HUES6 (cell line): ENCODE results near the gene FEM1C.

Experiments used
- H3K27ac ChIP-seq: 2 replicates; pipeline ENCODE4 v1.7.0; 2013; ENCODE audit warnings: low read depth, mild to moderate bottlenecking, low read length, inconsistent platforms
- H3K27me3 ChIP-seq: 2 replicates; pipeline ENCODE4 v1.6.1; 2013; ENCODE audit warnings: low read length; ENCODE audit not compliant: control insufficient read depth, insufficient read depth
- H3K36me3 ChIP-seq: 2 replicates; pipeline ENCODE4 v1.6.1; 2013; ENCODE audit warnings: low read length; ENCODE audit not compliant: control insufficient read depth, insufficient read depth
- H3K4me1 ChIP-seq: 2 replicates; pipeline ENCODE4 v1.6.1; 2013; ENCODE audit warnings: low read length; ENCODE audit not compliant: control insufficient read depth, insufficient read depth
- H3K4me3 ChIP-seq: 2 replicates; pipeline ENCODE4 v1.5.1; 2013; ENCODE audit warnings: low read depth, low read length
- H3K9ac ChIP-seq: one replicate; pipeline ENCODE4 v1.6.1; 2013; ENCODE audit warnings: mild to moderate bottlenecking, low read length
- H3K9me3 ChIP-seq: 2 replicates; pipeline ENCODE4 v1.6.1; 2013; ENCODE audit warnings: low read depth, low read length; ENCODE audit not compliant: control insufficient read depth, insufficient read depth

The FEM1C gene

GRCh38 chr5:115578657-115579056, 34.1 kb upstream of the FEM1C start:
- no peak overlapping the region for H3K9ac ChIP-seq
- H3K27me3 ChIP-seq, result no peaks in the 10 kb centered on the region
- H3K4me1 ChIP-seq, result peaks cover 6% of the 10 kb centered on the region; the same call in 1 of the 2 replicates
- no peaks in the 10 kb centered on the region for H3K36me3 ChIP-seq
- no peak overlapping the region for H3K4me3 ChIP-seq
- H3K27ac ChIP-seq, result no peak overlapping the region
- no peaks in the 10 kb centered on the region for H3K9me3 ChIP-seq

GRCh38 chr5:115577741-115578140, 33.2 kb upstream of the FEM1C start:
- H3K4me3 ChIP-seq, result no peak overlapping the region
- no peaks in the 10 kb centered on the region for H3K27me3 ChIP-seq
- H3K9me3 ChIP-seq, result no peaks in the 10 kb centered on the region
- no peaks in the 10 kb centered on the region for H3K36me3 ChIP-seq
- H3K4me1 ChIP-seq, result 0 out of 2 replicates have a peak, but pooled peaks cover 2% of the 10 kb centered on the region
- H3K27ac ChIP-seq, result no peak overlapping the region
- H3K9ac ChIP-seq, result no peak overlapping the region

GRCh38 chr5:115577329-115577728, 32.8 kb upstream of the FEM1C start:
- Histone ChIP-seq H3K36me3 (no peaks in the 10 kb centered on the region), H3K4me3 (no peak overlapping the region), H3K9ac (no peak overlapping the region), H3K4me1 (0 out of 2 replicates have a peak, but pooled peaks cover 2% of the 10 kb centered on the region), H3K27ac (no peak overlapping the region), H3K9me3 (no peaks in the 10 kb centered on the region), H3K27me3 (no peaks in the 10 kb centered on the region)

DNA sequence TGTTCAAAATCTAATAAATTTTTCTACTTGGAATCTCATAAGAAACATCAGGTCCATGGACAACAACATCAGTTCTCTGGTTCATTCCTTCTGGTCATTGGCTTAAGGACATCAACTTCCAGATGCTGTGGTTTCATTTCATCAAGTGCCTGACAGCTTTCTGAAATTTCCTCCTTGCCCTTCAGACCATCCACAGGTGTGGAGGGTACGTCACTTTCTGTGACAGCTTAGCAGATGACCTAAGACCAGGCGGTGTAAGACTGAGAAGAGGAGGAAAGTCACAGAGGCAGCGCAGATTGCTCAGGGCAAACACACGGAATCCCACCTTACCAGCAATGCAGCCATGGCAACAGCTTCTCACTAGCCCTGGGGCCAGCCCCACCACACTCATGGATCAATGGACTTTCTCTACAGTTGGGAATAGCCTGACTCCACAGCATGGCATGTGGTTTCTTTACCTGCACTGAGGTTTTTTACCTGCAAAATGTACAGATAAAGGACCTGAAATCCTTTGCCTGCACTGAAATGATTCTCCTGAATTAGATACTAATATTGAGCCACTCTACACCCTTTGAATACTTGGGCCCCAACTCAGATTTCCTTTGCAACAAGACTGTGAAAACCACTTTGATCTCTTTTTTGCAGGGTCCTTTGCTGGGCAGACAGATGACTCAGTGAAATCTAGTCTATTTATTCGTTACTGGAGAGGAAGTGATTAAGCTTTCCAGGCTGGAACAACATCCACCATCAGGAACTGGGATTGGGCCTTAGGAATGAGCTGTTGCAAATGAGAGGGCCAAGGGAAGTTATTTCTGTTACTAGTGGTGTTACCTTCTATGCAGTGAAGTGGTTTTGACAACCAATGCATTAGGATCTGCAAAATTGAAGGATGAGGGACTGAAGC, 30.8 kb upstream of the FEM1C start:
- no peaks in the 10 kb centered on the region for H3K9me3 ChIP-seq
- no peak overlapping the region for H3K27ac ChIP-seq
- no peaks in the 10 kb centered on the region for H3K36me3 ChIP-seq
- H3K4me3 ChIP-seq, result no peak overlapping the region
- H3K4me1 ChIP-seq, result 0 out of 2 replicates have a peak, but pooled peaks cover 2% of the 10 kb centered on the region
- H3K27me3 ChIP-seq, result no peaks in the 10 kb centered on the region
- no peak overlapping the region for H3K9ac ChIP-seq

DNA sequence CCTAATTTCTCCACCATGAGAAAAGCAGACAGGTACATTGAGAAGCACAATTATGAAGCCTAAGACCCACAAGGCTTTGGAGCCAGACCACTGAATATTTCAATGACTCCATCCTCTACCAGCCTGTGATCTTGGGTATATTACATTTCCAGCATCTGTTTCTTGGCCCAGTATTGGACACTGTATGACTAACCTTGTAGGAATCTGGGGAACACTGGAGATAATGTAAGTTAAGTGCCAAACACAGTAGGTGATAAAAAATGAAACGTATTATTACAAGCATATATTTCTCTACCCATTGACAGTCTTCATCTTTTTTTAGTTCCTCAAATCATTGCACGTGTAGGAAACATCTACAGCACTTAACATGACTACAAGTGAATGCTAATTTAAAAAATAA, 28.6 kb upstream of the FEM1C start:
- 0 out of 2 replicates have a peak, but pooled peaks cover 2% of the 10 kb centered on the region for H3K4me1 ChIP-seq
- no peak overlapping the region for H3K27ac ChIP-seq
- no peaks in the 10 kb centered on the region for H3K27me3 ChIP-seq
- no peaks in the 10 kb centered on the region for H3K36me3 ChIP-seq
- no peak overlapping the region for H3K9ac ChIP-seq
- no peaks in the 10 kb centered on the region for H3K9me3 ChIP-seq
- H3K4me3 ChIP-seq, result no peak overlapping the region

DNA sequence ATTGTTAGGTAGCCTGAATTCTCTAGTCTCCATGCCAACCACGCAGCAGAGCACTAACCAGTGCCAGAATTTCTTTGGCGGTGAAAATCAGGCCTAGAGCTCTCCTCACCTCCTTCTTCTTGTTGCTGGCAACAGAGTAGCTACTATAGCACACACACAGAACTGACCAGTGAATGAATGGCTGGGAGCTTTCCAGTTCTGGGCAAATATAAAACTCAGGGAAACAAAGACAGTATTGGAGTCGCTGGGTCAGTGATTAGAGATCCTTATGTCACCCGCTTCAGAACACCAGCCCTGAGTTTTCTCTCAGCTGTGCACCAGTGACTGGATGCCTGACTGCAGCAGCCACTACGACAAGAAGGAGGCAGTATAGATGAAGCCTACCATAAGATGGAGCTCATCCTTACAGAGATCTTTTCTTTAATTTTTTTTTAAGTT, 26.9 kb upstream of the FEM1C start:
- Histone ChIP-seq H3K4me1 (0 out of 2 replicates have a peak, but pooled peaks cover 2% of the 10 kb centered on the region), H3K4me3 (no peak overlapping the region), H3K9me3 (no peaks in the 10 kb centered on the region), H3K36me3 (no peaks in the 10 kb centered on the region), H3K9ac (no peak overlapping the region), H3K27ac (no peak overlapping the region), H3K27me3 (no peaks in the 10 kb centered on the region)

DNA sequence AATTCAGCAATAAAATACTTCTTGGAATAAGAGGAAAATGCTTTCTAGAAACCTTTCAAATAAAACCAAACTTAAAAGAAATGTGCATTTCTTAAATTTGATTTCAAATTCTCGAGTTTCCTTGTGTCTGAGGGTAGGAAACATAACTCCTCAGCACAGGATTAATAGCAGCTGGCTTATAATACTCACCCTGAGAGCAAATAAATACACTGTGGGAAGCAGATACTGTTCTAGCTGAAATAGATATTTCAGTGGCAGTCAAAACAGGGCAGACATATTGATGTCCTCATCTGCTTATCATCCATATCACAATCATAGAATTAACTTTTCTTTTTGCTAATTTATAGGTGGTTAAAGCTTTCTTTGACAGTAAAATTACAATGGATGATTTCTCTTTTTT, 24.1 kb upstream of the FEM1C start:
- no peaks in the 10 kb centered on the region for H3K36me3 ChIP-seq
- H3K27ac ChIP-seq, result no peak overlapping the region
- H3K4me1 ChIP-seq, result no peaks in the 10 kb centered on the region
- H3K4me3 ChIP-seq, result no peak overlapping the region
- no peaks in the 10 kb centered on the region for H3K9me3 ChIP-seq
- H3K27me3 ChIP-seq, result no peaks in the 10 kb centered on the region
- H3K9ac ChIP-seq, result no peak overlapping the region

DNA sequence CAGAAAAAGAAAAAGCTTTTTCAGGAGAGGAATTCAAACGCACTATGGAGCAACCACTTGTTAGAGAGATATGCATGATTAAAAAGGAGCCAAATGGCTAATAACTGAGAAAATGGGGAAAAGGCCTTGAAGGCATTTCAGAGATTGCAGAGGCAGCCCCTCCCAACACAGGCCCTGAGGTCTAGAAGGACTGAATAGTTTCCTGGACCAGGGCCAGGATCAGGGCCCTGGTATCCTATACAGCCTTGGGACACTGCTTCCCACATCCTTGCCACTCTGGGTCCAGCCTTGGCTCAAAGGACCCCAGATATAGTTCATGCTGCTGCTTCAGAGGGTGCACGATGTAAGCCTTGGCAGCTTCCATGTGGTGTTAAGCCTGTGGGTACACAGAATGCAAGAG, 20.7 kb upstream of the FEM1C start:
- H3K27me3 ChIP-seq, result no peaks in the 10 kb centered on the region
- H3K4me1 ChIP-seq, result no peaks in the 10 kb centered on the region
- no peak overlapping the region for H3K4me3 ChIP-seq
- no peak overlapping the region for H3K9ac ChIP-seq
- no peaks in the 10 kb centered on the region; the same call in 1 of the 2 replicates for H3K9me3 ChIP-seq
- no peak overlapping the region for H3K27ac ChIP-seq
- H3K36me3 ChIP-seq, result no peaks in the 10 kb centered on the region

DNA sequence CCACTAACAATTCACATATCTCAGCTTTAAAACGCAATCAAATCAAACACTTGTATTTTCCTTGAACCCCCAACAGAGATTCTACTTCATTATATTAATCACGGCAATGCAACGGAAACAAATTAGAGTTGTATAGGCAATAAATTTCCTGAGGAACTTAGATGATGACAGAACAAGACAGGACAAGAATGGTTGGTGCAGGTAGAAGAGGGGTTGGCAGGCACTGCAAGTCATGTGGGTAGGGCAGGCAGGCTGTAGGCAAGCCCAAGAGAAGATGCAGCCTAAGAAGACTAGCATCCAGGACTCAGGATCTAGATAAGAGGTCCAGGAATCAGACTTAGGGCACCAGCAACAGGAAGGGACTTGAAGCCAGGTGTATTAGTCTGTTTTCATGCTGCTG, 16.6 kb upstream of the FEM1C start:
- Histone ChIP-seq H3K27me3 (no peaks in the 10 kb centered on the region), H3K36me3 (no peaks in the 10 kb centered on the region), H3K9ac (no peak overlapping the region), H3K4me3 (no peak overlapping the region), H3K4me1 (peaks cover 12% of the 10 kb centered on the region), H3K27ac (no peak overlapping the region), H3K9me3 (no peaks in the 10 kb centered on the region; the same call in 1 of the 2 replicates)

- H3K9ac ChIP-seq, result no peak overlapping the region
- H3K9me3 ChIP-seq, result no peaks in the 10 kb centered on the region; the same call in 1 of the 2 replicates
- H3K27ac ChIP-seq, result no peak overlapping the region
- peaks cover 12% of the 10 kb centered on the region for H3K4me1 ChIP-seq
- H3K27me3 ChIP-seq, result no peaks in the 10 kb centered on the region
- H3K4me3 ChIP-seq, result no peak overlapping the region
- no peaks in the 10 kb centered on the region for H3K36me3 ChIP-seq
Observed at GRCh38 chr5:115559524-115559923, 14.9 kb upstream of the FEM1C start.

GRCh38 chr5:115558388-115558956, 13.9 kb upstream of the FEM1C start:
- H3K9ac ChIP-seq, result no peak overlapping the region
- H3K27ac ChIP-seq, result no peak overlapping the region

More at GRCh38 chr5:115558388-115558956, 13.9 kb upstream of the FEM1C start:
- Histone ChIP-seq H3K4me1 (peaks cover 12% of the 10 kb centered on the region), H3K36me3 (no peaks in the 10 kb centered on the region), H3K4me3 (no peak overlapping the region), H3K9me3 (no peaks in the 10 kb centered on the region; the same call in 1 of the 2 replicates), H3K27me3 (no peaks in the 10 kb centered on the region)
